ENCODE results near the gene LGALS3BP.
A peak's percentile ranks its signal among the peaks of the same experiment; 100 is the strongest.

Gene LGALS3BP

DNA sequence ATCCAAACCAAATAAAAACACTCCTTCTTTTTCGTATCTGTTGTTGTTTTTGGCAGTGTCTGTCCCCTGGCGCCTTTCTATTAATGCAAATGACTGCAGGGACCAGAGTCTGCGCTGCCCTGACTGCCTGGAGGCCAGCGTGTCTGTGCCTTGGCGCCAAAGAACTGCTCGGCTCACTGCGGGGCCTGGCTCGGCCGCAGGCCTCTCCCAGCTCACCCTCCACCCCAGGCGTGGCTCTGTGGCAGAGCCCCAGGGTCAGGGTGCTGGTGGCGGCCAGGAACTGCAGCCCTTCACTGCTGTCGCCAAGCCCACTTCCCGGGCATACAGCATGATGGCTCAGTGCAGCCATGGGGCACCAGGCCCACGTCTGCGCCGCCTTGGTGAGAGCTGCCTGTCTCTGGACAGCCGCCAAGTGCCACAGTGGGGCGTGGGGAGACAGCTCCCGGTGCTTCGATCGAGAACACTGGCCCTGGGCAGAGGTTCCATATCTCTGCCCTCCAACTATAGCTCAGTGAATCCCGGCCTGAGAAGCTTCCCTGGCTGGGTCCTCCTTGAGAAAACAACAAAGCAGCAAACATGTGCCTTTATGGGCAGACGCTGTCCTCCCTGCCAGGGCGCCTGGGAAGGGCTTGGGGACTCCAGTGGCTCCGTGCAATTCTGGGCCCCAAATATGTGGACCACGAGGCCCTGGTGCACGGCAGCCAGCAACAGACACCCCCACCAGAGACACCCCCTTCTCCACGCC is 18.8 kb upstream of the LGALS3BP start:
- no peak for DNase-seq

DNA sequence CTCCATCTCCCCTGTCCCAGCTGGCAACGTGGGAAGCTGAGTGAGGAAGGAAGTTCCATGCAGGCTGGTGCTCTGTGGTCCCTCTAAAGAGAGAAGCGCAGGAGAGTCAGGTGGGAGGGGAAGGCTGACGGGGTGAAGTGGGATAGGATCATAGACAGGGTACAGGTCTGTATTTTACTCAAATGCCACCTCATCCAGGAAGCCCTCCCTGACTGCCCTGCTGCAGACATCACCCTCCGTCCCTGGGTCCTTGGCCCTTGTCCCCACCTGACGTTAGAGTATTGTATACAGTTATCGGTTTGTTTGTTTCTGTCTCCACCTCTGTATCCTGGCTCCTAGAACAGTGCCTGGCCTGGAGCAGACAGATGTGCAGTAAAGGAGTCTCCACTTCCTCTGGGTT is 18.2 kb upstream of the LGALS3BP start:
- no peak for DNase-seq

DNA sequence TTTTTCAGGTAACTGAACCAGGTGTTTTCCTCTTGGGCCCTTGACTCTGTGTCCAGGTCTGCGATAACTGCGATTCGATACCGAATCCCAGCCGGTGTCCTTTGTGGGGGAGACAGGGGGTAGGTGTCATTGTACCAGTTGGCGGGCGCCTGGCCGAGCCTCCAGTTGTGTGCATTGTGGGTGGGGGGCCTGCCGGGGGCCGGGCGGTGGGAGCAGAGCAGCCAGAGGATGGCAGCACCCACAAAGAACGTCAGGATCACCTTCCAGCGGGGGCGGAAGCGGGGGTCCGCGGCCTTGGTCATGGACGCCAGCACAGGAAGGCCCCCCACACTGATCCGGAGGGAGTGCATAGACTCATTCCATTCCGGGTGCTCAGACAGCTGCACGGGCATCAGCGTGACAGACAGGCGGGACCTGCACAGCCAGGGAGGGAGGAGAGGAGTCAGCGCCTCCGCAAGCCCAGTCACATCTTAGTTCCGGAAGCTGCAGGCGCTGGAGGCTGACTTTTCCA is 17.6 kb upstream of the LGALS3BP start:
- no peak for DNase-seq

DNA sequence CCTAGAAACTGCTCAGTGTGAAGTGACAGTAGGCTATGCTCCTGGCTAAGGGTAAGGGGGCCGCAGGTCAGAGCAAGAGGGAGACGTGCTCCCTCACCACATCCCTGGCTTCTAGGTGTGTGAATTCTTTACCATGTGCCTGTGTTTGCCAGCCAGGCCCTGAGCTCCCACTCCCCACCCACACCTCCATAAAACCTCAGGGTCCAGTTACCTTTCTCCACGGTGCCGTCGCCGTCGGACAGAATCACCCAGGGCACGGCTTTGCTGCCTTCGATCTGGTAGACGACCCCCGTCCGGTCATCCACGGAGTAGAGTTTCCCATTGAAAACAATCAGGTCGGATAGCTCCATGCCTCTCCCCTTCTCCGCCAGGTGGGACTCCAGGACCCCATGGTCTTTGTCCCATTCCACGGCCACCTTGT is 17.1 kb upstream of the LGALS3BP start:
- no peak for DNase-seq

DNA sequence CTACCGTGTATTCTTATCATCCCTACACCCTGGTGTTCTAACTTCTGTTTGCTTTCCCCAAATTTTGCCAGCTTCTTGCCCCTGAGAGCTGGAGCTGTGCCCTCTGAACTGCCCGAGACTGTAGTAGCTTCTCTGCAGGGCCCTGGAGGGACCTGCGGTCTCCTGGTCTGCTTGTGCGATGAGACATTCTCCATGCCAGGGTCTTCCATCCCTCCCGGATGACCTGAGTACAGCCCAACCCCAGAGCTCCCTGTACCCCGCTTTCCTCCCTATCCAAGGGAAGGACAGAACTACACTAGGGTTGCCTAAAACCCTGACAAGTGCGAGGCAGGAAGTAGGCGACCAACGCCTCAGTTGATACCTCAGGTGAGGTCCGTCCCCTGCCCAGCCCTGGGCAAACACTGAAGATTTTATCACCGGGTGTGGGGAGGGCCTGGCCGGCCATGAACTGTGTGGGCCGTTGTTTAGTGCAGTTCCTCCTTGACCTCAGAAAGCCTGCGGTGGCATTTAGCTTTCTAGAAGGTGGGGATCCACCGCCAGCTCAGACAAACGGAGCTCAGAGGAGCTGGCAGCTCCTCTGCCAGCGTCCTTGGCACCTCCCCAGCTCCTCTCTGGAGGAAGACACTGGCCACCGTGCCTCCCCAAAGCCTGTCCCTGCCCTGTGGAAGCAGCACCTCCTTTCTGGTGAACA is 16.2 kb upstream of the LGALS3BP start:
- DNase-seq, result no peak

DNA sequence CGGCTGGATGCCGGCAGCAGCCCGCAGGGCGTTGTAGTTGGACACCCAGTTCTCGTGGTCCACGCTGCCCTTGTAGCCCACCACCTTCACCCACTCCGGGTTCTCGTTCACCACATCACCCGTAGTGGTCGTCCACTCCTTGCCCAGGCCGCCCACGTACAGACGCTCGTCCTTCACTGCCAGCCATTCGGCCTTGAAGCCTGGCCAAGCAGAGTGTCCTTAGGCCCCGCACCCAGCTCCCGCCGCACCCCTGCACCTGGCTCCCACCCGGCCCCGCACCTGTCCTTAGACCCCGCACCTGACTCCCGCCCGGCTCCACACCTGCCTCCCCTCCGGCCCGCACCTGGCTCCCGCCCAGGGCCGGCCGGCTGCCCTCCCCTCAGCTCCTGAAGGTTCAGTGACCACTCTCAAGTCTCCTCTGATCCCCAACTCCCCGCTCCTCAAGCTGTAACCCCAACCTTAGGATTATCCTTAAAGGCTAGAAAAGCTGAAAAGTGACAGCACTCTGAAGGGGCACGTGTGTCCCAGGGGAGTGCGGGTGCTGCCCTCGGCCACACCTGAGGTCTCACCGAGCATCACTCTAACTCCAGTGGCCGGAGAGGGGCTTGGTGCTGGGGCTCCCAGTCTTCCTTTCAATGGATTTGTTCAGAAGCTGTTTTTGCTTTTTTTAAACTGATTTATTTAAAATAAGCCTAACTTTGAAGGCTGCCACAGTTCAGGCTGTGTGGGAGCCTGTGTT is 15.5 kb upstream of the LGALS3BP start:
- DNase-seq, result no peak

DNA sequence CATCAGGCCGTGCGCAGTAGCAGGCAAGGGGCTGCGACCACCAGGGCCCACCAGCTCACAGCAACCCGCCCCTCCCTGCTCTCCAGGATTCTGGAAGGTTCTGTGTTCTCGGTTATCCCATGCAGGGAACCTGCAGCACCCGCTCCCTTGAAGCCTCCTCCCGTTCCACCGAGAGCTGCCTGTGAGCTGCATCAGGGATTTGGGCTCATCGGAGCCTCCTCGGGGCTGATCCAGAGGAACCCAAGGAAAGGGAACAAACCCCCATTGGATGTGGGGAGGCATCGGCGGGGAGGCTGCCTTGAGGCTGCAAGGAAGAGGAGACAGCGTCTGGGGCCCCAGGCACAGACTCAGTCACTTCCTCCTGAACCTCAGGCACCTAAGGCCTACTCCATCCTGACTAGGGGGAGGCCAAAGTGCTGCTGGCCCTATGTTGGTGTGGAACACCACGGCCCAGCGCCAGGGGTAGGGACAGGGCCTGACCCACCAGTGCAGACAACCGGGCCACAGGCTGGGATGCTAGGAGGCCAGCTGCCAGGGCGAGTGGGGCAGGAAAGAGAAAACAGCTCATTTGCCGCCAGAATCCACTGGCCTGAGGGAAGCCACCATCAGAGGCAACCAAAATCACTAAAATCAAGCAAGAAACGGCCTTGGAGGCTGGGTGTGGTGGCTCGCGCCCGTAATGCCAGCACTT is 14.4 kb upstream of the LGALS3BP start:
- DNase-seq, result no peak

DNA sequence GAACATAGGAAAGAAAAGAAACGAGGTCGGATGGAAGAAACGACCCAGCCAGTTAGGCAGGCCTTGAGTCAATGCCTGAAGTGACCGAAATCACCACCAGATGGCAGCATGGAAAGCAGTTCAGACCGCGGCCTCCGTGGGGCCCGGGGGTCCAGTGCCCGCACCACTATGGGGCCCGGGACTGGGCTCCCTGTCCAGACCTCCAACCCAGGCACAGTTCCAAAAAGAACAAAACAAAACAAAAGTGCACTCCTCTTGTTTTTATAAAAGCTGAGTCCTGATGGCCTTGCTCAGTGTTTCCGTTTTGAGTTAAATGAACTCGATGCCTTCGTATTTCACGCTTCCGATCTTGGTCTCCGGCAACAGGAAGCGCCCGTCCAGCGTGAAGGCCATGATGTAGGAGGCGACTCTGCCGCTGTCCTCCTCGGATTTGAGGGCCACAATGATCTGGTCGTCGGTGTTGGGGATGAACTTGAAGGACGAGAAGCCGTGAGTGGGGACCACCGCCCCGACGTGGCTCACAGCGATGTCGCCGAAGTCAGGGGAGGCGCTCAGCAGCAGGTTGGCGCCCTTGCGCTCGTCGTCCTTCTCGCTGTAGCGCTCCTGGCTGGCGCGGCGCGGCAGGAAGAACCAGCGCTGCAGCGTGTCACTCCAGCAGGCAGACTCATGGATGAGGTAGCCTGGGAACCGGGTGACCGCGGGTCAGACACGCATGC is 13.7 kb upstream of the LGALS3BP start:
- DNase-seq, result peak; percentile 48

DNA sequence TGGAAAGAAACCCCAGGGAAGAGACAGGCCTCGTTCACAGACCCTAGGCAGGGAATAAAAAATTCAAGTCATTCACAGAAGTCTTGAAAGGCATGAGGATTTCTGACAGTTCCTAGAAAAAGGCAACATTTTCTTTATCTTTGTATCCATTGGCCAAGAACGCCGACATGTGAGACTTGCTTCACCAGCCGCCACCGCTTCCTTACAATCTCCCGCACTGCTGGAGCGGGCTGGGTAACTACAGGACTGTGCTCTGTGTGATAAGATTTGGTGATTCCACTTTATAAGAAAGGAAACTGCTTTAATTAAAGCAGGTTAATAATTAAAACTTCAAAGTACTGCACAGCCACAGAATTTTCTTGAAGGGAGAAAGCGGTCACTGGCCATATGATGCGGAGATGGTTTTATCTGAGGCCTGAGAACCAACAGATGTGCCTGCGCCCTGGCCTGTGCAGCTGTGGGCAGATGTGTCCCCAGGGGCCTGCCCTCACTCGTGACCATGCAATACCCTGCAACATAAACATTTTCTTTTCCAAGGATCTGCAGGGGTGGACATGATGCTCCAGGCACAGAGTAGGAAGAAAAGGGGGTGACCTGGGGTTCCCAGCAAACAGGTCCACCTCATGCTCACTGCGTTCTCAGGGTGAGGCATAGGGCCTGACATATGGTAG is 13.0 kb upstream of the LGALS3BP start:
- no peak for DNase-seq

DNA sequence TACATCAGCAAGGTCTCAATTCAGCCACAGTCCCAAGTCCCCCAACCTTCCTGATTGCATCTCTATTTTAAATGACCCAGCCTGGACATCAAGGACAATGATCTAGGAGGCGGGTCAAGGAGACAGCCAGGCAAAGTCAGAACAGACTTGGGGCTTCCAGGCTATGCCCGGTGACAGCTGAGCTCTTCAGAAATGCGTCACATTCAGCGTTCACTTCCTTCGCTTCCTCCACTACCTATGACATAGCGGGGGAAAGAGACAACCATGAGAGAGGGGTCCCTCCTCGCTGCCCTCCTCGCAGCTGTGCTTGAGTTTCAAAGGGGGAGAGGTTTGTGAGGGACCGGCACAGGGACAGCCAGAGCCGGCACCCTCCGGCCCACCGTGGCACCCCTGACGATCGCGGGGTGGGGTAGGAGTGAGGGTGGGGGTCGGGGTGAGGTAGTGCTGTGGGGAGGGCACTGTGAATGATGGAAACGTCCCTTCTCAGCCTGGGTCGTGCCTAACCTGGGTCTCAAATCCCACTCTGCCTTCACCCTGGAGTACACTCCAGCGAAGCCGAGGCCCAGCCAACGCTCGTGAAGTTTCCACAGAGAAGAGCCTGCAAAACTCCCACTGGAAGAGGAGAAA is 12.3 kb upstream of the LGALS3BP start:
- no peak for DNase-seq

DNA sequence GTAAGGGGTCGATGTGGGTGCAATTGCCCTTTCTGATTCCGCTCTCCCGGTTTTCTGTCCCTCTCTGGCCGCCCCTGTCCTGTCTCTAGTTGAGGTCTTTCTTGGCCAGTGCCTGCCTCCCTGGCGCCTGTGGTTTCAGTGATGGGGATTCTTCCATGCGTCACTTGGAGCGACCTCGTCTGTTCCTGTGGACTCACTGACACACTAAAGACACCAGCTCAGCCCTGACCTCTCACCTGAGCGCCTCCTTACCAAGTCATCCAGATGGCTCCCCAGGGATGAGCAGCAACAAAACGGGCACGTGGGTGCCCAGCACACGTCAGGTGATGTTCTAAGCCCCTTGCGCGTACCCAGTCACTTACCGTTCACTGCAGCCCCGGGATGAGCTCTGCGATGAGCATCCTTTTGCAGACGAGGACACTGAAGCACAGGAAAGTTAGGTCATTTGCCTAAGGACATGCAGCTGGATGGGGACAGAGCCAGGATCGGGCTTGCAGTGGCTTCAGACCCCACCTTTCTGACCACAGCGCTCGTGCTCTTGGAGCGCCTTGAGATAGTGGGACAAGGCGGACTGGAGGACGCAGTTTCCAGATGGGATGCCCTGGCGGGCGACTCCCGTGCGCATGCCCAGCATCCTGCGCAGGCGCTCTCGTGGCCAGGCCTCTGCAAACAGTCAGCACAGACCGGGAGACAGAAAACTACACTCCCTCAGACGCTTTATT is 11.5 kb upstream of the LGALS3BP start:
- DNase-seq, result no peak

DNA sequence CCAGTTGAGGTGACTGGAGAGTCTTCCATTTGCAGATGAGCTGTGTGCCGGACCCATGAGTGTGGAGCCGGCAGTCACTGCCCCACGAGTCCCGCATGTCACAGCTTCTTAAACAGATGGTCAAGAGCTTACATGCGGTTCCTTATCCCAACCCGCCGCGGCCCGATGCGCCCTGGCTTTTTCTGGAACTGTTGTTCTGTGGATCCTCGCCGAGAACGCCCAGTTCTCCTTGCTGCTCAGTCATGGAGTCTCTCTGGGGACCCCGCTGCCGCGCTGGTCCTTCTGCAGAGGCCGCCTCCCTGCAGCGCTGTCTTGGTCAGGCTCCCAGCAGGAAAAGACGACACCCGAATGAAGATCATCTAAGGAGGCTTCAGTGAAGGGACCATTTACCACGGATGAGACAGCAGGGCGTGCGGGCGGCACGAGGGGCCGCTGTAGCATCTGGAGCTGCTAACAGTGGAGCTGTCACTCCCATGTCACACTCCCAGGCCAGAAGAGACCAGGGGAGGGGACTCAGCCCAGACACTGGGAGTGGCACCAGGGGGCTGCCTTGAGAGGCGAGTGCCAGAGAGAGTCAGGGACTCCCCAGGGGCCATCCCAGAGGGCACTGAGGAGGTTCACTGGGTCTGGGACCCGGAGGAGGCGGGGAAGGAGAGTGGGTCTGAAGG is 10.8 kb upstream of the LGALS3BP start:
- DNase-seq, result no peak

DNA sequence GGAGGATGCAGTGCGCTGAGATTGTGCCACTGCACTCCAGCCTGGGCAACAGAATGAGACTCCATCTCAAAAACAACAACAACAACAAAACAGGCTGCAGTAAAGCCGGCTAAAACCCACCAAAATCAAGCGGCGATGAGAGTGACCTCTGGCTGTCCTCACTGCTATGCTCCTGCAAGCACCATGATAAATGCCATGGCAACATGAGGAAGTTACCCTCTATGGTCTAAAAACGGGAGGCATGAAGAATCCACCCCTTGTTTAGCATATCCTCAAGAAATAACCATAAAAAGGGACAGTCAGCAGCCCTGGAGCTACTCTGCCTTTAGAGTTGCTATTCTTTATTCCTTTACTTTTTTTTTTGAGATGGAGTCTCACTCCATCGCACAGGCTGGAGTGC is 8.4 kb upstream of the LGALS3BP start:
- no peak for DNase-seq

DNA sequence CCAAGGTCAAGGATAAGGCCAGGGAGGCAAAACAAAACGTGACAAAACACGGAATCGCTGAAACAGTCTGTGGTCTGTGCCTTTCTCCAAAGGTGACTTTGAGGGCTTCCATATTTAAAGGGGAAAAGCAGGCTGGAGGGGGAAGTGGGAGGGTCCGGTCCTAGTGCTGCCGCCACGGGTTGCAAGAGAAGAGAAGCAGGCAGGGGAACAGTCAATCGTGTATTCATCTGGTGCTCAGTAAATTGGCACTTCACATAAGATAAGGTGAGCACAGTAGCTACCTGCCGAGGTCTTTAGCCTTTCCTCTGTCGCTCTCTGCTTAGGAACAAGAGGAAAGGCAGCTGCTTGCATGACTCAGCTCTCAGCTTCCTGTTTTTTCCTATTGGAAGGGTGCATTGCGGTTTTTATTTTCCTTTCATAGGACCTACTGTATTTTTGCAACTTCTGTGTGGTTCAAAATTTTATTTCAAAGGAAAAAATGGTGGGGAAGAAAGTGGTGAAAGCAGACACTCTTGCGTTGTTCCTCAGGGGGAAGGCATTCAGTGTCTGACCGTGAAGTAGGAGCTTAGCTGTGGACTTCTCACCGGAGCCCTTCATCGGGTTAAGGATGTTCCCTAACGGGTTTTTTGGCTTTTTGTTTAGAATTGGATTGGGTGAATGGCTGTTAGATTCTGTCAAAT is 7.1 kb upstream of the LGALS3BP start:
- DNase-seq, result no peak

DNA sequence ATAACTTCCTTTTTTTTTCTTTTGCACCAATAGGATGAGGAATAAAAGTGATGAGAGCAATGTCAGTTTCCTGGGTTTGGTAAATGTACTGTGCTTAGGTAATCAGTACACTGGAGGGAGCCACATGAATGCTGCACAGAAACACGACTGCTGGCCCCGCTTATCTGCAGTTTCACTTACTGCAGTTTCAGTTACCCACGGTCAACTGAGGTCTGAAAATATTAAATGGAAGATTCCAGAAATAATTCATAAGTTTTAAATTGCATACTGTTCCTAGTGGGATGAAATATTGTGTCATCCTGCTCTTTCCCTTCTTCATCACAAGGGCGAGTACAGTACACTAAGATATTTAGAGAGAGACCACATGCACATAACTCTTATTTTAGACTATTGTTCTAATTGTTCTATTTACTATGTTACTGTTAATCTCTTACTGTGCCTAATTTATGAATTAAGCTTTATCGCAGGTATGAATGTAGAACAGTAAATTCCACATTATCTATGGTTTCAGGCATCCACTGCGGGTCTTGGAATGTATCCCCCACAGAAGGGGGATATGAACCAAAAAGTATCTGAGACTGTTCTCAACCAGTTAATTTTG is 6.4 kb upstream of the LGALS3BP start:
- DNase-seq, result peak; percentile 27

DNA sequence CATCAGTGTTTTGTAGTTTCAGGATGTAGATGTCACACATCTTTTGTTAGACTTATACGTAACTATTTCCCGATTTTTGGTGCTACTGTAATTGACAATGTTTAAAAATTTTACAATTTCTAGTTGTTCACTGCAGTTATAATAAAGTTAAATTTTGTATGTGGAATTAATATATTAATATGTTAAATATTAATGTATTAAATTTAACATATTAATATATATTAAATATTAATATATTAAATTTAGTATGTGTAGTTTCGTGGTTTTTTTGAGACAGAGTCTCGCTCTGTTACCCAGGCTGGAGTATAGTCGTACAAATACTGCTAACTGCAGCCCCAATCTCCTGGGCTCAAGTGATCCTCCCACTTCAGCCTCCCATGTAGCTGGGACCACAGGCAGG is 5.7 kb upstream of the LGALS3BP start:
- DNase-seq, result no peak

DNA sequence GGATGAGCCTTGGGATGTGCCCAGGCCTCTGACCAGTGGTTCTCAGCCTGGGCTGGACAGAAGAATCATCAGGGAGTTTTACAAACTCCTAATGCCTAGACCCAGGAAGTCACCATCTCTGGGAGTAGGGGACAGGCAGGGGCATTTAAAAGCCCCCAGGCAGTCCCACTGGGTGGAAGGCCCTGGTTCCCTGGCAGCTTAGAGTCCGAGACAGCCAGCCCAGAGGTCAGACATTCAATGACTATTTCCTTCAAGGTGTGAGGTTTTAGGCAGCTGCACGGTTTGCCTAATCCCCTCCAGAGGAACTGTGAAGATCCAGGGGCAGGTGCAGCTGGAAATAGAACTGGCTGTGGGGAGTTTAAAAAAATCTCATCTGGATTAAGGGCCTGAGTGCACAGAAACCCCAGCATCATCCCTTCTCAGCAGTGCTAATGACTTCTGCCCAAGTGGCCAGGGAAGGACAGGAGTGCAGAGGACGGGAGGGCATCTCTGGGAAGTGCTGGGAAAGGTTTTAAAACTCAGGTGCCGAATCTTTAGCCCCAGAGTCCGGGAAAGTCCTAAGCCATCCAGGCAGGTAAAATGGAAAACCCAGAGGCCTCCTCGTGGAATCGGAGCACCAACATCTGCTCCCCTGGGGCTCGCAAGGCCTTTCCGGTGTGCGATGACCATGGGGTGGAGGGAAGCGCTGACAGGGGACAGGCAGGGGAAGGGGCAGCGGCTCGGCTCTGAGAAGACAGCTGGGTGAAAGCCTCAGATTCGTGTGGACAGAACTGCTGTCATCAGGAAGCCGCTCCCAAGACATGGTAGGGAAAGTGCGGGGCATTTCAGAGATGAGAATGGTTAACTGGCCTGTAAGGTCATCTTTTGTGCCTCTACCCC is 1.5 kb upstream of the LGALS3BP start:
- no peak for DNase-seq

DNA sequence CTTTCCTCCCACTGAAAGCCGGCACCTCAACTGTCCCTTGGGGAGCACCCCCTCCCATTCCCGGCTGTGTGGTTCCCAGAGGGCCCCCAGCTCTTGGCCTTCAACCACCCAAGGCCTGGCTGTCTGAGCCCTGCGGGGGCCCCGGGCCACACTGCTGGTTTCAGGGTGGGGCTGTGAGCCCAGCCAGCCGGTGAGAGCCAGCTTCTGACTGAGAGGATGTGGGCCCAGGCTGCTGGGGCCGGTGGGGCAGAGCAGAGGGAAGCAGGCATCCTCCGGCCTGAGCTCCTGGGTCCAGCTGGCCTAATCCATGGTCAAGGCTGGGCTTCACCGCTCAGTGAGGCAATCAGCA is 875 bp upstream of the LGALS3BP start:
- DNase-seq, result no peak
